GM23248 (cell line): Measurements from ENCODE around the gene PKD2.

Source experiments
- EZH2 ChIP-seq: fragments of 200-600 bp; sonication (generic); IDR thresholded peaks from 2 replicates; pipeline ENCODE4 v1.6.1; 2018; ENCODE audit warnings: antibody characterized with exemption, mild to moderate bottlenecking; ENCODE audit not compliant: insufficient read depth, poor library complexity, severe bottlenecking
- EZH2phosphoT487 ChIP-seq: fragments of 200-600 bp; sonication (generic); IDR thresholded peaks from 2 replicates; pipeline ENCODE4 v1.6.1; 2018; ENCODE audit warnings: antibody characterized with exemption, moderate library complexity, mild to moderate bottlenecking, low read depth; ENCODE audit not compliant: insufficient read depth

GRCh38 chr4:88054229-88054628, 46.8 kb downstream of the PKD2 start:
- TF ChIP-seq EZH2: no peak
- TF ChIP-seq EZH2phosphoT487: no peak
